GM12875 (cell line): ENCODE data around the gene PUS7L.

Experiments used
- H3K4me3 ChIP-seq: one replicate; pipeline ENCODE4 v1.5.1; 2011; ENCODE audit warnings: low read depth, low read length, control low read depth
- TF ChIP-seq, protein P1 (sequence below): IDR thresholded peaks from 2 replicates; pipeline ENCODE4 v1.5.1; 2011; ENCODE audit warnings: low read depth, mild to moderate bottlenecking, control low read depth, inconsistent platforms, low read length, moderate library complexity, borderline replicate concordance; ENCODE audit not compliant: insufficient read depth

Gene PUS7L

DNA sequence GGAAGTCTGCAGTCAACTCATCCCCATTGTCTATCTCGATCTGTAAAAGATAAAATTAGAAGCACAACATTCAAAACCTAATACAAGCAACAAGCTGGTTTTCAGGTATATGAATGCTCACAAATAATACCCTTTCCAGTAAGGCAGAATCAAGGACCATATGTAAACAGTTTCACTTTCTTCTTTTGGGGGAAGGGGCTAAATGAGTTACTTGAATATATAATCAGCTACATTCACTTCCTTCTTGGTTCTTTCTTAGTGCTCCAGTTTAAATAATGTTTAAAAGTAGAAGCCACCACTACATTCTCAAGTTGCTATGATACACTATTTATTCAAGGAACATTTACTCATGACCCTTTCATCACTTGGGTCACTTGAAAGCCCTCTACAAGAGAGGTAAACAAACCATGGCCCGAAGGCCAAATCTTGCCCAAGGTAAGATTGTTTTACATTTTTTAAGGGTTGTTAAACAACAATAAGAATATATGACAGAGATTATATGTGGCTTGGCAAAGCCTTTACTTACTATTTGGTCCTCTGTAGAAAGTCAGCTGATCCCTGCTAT, 37.2 kb upstream of the PUS7L start:
- H3K4me3 ChIP-seq = no peak overlapping the region
- TF ChIP-seq, protein P1, sequence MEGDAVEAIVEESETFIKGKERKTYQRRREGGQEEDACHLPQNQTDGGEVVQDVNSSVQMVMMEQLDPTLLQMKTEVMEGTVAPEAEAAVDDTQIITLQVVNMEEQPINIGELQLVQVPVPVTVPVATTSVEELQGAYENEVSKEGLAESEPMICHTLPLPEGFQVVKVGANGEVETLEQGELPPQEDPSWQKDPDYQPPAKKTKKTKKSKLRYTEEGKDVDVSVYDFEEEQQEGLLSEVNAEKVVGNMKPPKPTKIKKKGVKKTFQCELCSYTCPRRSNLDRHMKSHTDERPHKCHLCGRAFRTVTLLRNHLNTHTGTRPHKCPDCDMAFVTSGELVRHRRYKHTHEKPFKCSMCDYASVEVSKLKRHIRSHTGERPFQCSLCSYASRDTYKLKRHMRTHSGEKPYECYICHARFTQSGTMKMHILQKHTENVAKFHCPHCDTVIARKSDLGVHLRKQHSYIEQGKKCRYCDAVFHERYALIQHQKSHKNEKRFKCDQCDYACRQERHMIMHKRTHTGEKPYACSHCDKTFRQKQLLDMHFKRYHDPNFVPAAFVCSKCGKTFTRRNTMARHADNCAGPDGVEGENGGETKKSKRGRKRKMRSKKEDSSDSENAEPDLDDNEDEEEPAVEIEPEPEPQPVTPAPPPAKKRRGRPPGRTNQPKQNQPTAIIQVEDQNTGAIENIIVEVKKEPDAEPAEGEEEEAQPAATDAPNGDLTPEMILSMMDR = no peak

DNA sequence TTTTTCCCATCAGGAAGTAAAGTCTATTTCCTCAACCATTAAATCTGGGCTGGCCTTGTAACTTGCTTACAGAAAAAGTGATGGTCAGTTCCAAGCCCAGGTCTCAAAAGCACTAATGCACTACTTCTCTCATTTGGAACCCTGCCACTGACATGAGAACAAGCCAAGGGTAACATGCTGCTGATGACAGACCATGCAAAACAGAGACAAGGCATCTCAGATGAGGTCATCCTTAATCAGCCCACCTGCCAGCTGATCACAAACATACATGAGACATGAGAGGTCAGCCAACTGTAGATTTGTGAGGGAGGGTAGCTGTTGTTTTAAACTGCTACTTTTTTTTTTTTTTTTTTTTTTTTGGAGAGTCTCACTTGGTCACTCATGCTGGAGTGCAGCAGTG, 31.4 kb upstream of the PUS7L start:
- TF ChIP-seq, protein P1 = no peak
- no peak overlapping the region for H3K4me3 ChIP-seq

DNA sequence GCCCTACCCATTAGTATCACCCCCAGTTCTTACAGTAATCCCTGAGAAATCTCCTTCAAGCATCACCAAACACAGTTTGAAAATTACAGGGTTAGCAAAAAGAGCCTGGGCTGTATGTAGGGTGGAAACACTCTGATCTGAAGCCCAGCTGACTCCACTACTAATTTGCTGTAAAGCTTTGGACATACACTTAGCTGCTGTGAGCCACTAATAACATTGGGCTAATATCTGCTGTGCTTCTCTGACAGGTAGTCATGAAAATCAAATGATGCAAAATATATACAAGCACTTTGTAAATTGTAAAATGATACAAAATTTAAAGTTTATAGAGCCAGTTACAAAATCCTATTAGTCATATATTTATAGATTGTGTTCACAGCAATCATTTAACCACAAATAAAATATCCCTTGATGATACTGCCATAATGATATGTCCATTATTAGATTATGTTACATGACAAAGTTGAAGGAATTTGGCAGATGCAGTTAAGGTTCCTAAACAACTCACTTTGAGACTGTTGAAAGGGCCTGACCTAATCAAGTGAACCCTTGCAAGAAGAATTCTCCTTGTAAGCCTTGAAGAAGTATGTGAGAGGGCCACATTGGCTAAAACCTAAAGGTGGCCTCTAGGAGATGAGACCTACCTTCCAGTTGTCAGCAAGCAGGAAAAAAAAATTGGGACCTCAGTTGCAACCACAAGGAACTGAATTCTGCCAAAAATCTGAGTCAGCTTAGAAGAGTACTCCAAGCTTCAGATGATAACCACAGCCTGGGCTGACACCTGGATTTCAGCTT, 28.5 kb upstream of the PUS7L start:
- no peak overlapping the region for H3K4me3 ChIP-seq
- TF ChIP-seq, protein P1 = no peak

DNA sequence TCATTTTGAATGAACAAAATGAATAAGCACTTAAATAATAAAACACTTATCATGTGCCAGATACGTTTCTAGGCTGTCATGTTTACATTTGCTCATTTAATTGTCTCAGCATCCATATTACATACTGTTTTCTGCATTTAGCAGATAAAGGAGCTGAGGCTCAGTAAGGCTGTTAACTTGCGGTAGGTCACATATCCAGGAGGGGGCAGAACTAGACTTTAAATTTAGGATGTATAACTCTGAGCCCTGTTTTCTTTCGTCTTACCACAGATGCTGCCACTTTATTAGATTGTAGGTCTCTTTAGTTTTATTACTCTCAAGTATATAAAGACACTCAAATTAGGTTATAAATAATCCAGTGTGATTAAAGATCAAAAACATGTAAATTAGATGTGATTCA, 17.9 kb upstream of the PUS7L start:
- no peak overlapping the region for H3K4me3 ChIP-seq
- TF ChIP-seq, protein P1 = peak; percentile 17; the same call in 1 of the 2 replicates

DNA sequence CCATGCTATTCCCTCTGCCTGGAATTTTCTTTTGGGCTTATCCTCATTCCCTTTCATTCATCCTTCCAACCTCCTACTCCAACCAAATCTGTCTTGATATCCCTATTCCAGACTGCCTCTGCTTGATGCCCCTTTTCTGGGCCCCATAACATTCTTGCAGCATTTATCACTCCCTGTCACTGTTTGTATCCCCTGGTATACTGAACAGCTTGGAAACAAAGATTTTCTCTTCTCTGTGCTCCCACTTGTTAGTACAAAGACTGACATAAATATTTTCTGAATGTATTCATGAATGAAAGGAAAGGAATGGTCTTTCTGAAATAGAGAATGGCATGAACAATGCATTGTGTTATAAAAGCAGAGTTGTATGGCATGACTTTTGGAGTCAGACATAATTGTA, 7.7 kb upstream of the PUS7L start:
- TF ChIP-seq, protein P1 = no peak
- H3K4me3 ChIP-seq = no peak overlapping the region

DNA sequence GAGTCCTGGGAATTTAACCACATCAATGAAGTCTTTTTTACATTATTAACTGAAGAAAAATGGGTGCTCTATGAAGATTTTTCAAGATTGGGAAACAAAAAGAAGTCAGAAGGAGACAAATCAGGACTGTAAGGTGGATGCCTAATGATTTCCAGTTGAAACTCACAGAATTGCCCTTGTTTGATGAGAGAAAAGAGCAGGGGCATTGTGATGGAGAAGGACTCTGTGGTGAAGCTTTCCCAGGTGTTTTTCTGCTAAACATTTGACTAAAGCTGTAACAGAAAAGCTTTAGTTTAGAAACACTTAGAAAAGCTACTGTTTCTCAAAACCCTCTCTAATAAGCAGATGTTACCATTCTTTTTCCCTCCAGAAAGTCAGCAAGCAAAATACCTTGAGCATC, 5.9 kb upstream of the PUS7L start:
- H3K4me3 ChIP-seq = no peak overlapping the region
- TF ChIP-seq, protein P1 = no peak

DNA sequence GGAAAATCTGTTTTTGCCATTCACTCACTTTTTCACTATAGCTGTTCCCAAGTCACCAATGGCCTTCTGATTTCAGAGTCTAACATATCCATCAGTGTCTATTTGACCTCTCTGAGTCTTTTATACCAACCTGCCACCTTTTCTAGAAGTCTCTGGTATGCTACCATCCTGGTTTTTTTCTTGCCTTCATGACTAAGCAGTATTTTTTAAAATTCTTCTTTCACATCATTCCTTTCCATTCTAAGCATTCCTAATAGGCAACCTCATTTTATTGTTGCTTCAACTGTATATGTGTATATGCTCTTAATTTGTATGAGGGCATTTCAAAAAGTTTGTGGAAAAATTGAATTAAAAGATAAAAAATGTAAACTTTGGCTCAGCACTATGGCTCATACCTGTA, 5.2 kb upstream of the PUS7L start:
- no peak overlapping the region for H3K4me3 ChIP-seq
- TF ChIP-seq, protein P1 = no peak
